NCI-H446 (cell line): ENCODE results near the gene TMEM132D.
"Not testable (repeated sequence)": the region's sequence is repeated elsewhere in the genome, so short reads cannot be mapped to it uniquely, and the experiment has no call there.

Experiments
- DNase-seq, 2 experiments: peaks; one replicate each; lab custom pipeline; 2025; lab: John Stamatoyannopoulos, UW

Gene TMEM132D

DNA sequence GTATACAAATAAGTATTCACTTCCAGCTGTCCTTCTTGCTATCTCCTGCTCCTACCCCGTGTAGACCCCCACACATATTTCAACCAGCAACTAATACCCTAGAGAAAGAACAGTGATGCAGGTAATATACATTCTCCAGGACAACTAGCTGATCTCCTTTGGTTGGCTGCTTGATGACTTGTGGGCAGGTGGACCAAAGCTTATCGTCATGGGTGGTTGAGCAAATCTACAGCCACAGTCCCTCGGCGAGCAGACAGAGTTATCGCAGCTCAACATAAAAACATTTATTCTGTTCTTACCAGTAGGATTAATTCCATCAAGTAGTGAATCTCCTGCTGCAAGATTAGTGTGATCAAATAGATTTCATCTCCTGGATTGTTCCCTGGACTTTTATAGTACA is 314.3 kb downstream of the TMEM132D start:
- no peak for DNase-seq

DNA sequence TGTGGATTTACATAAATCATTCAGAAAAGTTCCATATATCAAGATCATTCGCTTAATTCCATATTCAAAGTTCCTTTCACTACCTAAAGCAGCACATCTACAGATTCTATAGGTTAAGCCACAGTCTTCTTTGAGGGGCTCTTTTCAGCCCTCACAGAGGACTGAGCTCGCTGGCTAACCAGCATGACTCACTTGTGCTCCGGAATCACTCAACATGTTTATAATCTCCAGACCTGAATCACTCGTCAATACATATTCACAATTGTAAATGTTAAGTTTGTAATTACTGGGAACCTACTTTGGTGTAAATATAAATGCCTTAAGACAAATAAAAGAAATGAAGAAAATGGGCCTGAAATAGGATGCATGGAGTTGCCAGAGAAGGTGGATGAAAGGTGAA is 315.7 kb downstream of the TMEM132D start:
- no peak for DNase-seq

DNA sequence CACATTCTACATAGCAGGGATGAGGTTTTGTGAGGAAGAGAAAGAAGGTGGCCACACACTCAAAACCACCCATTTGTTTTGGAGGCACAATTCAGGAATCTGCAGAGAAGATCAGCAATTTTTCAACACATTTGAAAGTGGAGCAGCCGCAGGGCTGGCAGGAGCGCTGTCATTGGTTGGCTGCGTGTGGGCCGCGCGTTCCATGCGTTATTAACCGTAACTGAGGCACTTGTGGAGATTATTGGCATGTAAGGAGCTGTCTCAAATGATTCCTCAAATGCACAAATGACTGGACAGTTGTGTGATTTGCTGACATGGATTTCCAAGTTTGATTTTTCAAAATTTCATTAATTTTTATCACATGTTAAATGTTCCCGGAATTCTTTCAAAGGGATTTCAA is 318.5 kb downstream of the TMEM132D start:
- DNase-seq, result no peak

DNA sequence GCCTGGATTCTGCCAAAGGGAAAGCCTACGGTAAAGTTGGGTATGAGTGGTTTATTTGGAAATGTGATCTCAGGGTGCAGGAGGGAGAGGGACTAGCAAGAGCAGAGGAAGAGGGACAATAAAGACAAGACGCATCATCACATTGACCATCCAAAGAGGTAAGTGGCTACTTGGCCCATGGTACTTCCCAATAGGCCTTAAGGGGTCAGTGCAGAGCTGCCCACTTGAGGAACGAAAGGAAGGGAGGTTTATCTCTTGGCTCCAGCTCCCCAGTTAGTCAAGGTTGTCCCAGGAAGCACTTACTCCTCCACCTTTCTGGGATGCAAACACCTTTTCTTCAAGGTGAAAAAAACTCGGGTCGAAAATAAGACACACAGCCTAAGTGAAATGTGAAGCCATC is 323.9 kb downstream of the TMEM132D start:
- DNase-seq, result no peak

DNA sequence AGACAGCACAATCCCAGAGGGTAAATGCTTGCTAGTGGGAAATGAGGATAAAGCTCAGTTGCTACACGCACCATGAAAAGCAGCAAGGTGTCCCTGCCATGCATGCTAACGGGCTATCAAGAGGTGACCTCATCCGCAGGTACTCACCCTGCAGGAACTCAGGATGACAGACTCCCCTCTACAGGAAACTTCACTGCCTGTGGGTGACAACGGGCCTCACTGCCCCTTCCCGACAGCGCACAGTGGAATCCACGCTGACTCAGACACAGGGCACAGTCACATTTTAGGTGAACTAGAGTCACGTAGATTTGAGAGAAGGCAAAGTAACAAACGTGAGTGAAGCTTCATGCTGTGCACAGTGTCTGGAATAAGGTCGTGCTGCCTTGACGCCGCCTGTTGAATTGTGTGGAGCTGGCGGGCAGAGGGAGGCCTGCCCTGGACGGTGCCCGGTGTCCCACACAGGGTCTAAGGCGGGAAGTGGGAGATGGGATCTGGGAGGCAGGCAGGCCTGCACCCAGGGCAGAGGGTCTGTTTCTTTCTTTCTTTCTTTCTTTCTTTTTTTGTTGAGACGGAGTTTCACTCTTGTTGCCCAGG is 331.8 kb downstream of the TMEM132D start:
- no peak for DNase-seq

DNA sequence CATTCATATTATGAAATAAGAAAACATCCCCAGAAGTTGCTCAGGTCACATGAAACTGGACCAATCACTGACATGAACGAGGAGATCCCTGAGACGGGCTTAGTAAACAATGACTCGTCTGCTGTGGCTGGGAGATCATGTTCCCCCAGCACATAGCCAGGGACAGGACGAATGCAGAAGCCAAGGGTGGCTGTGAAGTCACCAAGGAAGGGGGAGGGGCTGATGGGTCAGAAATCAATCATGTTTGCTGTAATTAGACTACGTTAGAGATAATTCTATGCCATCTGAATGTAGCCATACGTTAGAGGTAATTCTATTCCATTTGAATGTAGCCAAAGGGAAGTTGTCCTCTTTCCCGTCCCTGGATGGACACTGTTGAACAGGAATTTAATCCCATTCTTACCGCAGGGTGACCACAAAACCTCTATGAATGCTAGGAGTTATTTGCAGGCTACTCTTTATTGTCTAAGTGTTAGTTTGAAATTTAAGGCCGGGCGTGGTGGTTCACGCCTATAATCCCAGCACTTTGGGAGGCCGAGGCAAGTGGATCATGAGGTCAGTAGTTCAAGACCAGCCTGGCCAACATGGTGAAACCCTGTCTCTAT is 332.9 kb downstream of the TMEM132D start:
- no peak for DNase-seq

DNA sequence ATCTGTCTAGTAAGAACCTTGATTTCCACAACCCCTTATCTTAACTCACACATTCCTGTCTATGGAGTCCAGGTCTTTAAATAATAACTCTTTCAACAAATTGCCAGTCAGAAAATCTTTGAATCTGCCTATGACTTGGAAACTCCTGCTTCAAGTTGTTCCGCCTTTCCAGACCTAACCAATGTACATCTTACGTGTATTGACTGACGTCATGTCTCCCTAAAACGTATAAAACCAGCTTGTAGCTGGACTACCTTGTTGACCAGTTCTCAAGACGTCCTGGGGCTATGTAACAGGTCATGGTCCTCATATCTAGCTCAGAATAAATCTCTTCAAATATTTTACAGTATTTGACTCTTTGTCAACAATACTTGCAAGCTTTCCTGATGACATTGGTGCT is 337.0 kb downstream of the TMEM132D start:
- DNase-seq, result no peak

DNA sequence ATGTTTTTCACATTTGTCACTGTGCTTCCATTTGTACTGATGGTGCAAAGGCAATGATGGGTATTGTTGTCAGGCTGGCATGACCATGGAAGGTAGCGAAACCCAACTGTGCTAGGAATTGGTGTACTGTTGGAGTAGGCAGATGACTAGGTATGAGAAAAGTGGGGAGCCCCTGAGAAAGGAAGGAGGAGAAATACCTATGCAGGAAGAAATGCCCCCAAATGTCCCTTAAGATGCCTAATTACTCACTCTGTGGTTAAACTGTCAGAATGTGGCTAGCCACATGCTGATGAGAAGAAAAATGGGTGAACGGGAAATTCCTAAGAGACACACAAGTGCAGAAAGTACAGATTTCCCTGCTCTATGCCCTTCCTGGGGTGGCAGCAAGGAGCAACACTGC is 339.1 kb downstream of the TMEM132D start:
- DNase-seq, result no peak

DNA sequence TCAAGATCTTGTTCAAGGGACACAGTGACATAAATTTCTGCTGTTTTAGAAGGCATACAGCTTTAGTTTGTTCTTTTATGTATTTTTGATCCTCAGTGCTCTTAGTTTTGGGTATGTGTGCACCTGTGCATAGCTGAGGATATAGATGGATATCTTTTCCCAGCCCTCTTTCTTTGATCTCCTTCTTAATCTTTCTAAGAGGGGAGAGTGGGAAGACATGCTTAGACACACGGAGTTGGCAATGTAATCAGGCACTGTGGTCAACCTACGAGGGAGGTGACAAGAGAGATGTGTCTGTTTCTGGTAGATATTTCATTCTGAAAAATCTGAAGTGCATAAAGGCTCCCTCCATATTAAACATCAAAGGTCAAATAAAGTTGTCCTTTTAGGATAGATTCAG is 340.6 kb downstream of the TMEM132D start:
- DNase-seq, result no peak

DNA sequence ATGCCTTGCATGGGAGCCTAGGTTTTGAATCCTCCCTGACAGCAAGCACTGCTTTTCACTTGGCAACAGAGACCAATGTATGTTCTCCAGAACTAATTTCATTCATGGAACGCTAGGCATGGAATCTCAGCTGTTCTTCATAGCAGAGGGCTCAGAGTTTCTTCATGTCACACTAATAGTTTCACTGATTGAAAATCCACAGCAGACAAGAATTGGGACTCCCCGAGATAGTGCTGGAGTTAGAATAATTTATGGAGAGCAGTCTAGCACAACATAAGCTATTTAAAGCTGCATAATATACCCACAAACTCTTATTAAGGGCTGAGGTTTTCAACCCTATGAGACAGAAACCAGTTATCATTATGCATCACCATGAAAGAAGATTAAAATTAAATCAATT is 342.5 kb downstream of the TMEM132D start:
- DNase-seq, result no peak

DNA sequence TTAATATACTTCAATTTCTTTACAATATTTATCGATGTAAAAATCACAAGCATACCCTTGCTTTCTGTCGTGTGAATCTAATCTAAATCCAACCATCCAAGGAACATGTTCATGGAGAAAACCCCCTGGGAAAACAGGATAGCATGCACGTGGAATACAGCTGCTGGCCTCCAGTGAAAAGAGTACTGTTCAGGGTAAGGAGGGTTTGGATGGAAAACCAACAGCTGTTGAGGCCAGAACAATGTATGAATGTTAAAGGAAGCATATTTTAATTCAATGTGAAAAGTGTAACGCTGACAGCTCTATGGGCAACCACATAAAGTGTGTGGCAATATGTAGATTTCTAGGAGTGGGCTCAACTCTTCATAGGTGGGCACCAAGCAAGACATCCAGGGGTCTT is 344.0 kb downstream of the TMEM132D start:
- DNase-seq, result no peak

DNA sequence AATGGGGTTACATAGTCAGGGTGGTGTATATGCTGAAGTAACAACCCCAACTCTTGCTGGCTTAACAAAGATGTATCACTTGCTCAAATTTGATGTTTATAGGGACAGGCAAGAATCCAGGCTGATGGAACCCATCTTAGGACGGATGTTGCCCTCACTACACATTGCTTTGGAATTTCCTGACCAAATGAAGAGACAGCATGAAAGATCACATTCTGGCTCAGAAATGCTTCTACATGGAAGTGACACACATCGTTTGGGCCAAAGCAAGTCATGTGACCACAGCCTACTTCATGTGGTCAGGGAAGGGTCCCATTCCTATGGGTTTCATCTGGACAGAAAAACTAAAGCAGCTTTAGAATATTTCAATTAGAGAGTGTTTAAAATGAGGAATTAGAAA is 345.8 kb downstream of the TMEM132D start:
- no peak for DNase-seq

DNA sequence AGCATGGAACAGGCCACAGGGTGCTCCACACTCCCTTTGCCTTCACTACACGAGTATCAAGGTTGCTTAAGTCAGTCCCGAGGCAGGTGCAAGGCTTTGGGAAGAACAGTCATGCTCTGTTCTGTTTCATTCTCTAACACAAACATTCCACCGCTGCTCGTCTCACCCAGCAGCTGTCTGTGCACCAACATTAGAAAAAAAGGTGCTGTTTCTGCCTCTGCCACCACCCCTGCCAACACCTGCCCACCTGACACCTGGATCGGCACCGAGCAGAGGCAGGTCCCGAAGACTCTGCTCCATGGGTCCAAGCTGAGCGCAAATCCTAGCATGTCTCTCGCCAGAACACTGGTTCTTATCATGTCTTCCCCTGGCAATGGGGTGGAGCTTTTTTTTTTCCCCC is 347.7 kb downstream of the TMEM132D start:
- no peak for DNase-seq

DNA sequence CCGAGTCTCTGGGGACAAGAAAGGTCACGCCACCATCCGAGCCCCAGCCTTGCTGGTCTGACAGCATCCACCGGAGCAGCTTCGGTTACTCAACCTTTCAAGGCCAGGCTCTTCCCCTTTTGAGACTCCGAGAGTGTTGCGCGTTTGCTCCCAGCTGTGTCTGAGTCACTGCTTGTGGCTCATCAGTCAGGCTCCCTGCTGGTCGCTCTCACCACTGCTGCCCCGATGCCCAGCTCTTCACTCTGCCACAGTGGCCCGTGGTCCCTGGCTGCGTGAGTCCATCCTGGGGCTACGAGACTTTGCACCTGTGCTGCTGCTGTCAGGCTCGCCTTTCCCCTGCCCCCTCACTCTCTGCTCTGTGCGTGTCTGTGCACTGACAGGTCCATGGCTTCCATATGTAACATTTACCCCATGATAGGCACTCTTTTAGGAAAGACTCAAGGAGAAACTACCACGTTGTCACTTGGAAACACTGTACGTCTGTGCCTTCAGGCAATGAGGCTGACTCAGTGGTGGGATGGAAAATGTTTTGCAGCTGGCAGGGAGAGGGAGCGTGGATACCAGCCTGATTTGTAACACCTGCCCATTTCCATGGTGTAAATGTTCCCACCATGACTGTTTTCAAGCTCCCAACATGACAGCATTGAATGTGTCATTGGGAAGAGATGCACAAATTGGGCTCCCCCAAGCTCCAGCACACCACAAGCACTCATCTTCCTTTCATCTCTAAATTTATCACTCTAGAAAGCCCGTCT is 350.7 kb downstream of the TMEM132D start:
- DNase-seq, result no peak

DNA sequence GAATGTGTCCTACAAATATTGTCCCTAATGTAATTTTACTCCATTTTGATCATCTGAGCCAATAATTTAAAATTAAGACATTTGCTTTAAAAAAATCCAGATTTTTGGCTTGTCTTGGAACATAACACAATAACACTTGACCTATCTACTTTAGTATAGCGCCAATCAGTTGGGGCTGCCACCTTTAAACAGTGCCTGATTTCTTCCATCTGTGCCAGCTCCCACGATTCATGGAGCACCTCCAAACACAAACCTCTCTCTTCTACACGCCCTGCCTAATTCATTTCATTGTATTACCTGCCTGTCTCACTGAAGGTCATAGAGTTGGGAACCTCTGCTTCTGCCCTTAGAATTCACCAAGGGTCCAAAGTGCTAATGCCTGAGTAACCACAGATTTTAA is 352.4 kb downstream of the TMEM132D start:
- DNase-seq, result no peak

DNA sequence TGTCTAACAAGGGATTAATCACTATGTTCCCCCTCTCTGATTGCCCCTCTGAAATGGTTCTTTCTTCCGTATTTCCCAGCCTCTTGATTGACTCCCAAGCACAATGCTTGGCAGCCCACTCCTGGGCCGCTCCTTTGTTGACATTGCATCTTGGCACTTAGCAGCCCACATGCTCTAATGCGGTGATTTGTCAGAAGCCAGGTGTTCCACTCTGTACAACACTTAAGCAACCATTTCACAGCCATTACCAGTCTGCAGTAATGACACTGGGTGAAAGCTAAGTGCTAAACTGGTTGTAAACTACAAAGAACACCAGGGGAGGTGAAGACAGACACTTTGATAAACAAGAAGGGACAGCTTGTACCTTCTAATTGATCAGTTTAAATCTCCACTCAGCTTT is 353.5 kb downstream of the TMEM132D start:
- DNase-seq, result no peak

DNA sequence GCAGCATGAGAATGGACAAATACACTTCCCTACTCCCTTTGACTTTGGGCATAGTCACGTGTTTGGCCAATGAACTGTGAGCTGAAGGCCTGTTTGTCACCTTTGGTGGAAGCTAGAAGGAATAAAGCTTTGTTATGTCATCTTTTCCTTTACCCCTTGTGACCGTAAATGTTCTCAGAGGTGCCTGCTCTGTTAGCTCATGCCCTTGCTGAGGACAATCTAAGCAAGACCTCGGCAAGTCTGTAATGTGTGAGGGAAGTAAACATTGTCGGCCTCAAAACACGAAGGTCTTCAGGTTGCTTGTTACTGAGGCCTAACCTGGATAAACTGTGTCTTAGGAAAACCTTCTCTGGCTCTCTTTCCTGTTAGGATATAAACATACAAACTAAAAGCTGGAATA is 354.2 kb downstream of the TMEM132D start:
- no peak for DNase-seq

DNA sequence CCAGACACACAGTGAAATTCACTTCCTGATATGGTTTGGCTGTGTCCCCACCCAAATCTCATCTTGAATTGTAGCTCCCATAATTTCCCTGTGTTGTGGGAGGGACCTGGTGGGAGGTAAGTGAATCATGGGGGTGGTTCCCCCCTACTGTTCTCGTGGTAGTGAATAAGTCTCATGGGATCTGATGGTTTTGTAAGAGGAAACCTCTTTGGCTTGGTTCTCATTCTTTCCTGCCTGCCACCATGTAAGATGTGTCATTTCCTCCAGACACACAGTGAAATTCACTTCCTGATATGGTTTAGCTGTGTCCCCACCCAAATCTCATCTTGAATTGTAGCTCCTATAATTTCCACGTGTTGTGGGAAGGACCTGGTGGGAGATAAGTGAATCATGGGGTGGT is 354.8 kb downstream of the TMEM132D start:
- not testable (repeated sequence) for DNase-seq

DNA sequence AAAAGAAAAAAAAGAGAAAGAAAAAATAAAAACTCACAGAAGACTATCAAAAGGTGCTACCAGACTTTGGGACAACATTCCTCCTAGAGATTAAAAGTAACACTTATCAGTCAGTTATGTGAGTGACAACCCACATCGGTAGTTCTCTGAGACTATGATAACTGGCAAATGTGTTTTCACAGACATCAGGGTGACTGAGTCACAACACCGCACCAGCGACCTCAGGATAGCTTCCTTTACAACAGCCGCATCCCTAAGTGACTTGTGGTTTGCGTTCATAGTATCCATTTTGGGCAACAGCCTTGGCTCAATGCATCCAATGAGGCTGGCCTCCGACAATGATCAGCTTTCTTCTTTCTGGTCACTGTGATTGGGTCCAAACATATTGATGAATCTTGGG is 359.1 kb downstream of the TMEM132D start:
- no peak for DNase-seq

DNA sequence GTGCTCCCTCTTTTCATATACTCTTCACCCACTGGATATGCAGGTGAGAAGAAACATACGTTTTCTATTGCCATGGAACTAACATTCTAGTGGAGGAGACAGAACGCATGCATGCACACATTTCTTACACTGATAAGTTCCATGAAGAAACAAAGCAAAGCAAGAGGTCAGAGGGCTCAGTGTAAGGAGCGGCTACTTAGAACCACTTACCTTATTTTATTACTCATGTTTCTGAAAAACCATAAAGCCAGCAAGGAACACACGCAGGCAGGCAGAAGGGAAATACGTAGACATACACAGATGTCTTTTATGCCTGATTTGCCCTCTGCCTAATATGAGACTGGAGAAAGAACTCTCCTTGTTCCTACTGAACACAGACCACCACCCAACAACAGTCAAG is 362.9 kb downstream of the TMEM132D start:
- DNase-seq, result no peak

DNA sequence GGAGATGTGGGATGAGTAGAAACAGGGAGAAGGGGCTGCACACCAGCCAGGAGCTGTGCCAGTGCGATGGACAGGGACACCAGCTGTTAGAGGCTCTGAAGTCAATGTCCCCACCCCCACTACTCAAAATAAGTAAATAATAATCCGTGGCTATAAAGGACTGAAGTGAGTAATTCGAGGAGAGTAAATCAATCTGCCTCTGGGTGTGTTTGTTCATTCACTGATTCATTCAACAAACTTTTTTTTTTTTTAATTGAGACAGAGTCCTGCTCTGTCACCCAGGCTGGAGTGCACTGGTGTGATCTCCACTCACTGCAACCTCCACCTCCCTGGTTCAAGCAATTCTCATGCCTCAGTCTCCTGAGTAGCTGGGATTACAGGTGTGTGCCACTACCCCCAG is 363.6 kb downstream of the TMEM132D start:
- no peak for DNase-seq

DNA sequence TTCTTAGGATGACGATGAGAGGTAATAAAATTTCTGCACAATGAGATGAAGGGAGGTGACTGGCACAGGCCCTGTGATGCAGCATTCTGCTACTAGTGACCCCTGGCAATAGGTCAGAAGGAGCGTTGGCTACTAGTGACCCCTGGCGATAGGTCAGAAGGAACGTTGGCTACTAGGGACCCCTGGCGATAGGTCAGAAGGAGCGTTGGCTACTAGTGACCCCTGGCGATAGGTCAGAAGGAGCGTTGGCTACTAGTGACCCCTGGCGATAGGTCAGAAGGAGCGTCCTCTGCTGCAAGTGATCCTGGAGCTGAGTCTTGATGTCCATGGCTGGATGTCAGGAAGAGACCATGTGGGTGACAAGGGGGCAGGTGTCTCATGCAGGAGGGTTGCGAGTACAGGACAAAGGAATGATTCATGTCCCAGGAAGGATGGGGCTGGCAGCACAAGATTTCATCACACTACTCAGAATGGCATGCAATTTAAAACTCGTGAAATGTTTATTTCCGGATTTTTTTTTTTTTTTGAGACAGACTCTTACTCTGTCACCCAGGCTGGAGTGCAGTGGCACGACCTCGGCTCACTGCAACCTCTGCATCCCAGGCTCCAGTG is 365.0 kb downstream of the TMEM132D start:
- DNase-seq, result not testable (repeated sequence)

DNA sequence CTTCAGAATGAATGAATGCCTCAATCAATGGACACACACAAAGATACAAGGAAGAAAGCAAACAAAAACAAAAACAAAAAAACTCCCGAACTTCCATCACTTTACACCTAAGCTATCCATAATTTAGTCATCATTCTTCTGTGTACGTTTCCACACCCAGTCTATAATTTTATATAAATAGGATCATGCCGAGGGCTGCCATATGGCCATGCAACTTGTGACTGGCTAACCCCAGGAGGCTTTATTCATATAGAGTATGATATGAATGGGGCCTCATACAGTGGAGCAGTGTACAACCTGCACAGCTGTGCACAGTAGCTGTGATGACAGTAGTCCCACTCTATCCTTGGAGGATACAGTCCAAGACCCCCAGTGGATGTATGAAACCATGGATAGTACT is 365.7 kb downstream of the TMEM132D start:
- no peak for DNase-seq
